VCaP (cell line): ENCODE results near the gene ATXN1.
"Not testable (repeated sequence)": the region's sequence is repeated elsewhere in the genome, so short reads cannot be mapped to it uniquely, and the experiment has no call there.

Experiments
- H3K27ac ChIP-seq: fragments of 450-650 bp; 2 replicates; pipeline ENCODE4 v1.5.1; 2017
- TF ChIP-seq, protein P1 (sequence below): fragments of 450-650 bp; conservative IDR thresholded peaks from 2 replicates; pipeline ENCODE4 v1.5.1; 2017; ENCODE audit warnings: mild to moderate bottlenecking, moderate library complexity

ATXN1 gene

DNA sequence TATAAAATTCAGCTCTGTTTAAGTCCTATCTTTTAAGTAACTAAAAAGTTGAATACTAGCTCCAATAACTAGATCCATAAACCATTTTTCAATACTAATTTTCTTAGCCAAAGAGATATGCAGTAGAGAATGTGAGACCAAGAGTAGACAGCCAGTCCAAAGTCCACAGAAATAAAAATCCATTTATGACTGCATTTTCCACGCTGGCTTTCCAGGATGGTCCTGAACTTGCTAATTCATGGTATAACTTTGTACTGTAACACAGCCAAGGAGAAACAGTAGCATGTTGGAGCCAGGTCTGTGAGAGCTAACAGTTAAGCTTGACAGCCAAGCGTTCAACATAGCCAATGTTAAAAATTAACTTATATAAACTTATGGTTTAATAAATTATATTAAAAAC lies 366.6 kb downstream of the ATXN1 start:
- TF ChIP-seq, protein P1, sequence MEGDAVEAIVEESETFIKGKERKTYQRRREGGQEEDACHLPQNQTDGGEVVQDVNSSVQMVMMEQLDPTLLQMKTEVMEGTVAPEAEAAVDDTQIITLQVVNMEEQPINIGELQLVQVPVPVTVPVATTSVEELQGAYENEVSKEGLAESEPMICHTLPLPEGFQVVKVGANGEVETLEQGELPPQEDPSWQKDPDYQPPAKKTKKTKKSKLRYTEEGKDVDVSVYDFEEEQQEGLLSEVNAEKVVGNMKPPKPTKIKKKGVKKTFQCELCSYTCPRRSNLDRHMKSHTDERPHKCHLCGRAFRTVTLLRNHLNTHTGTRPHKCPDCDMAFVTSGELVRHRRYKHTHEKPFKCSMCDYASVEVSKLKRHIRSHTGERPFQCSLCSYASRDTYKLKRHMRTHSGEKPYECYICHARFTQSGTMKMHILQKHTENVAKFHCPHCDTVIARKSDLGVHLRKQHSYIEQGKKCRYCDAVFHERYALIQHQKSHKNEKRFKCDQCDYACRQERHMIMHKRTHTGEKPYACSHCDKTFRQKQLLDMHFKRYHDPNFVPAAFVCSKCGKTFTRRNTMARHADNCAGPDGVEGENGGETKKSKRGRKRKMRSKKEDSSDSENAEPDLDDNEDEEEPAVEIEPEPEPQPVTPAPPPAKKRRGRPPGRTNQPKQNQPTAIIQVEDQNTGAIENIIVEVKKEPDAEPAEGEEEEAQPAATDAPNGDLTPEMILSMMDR, result no peak
- no peak overlapping the region for H3K27ac ChIP-seq

DNA sequence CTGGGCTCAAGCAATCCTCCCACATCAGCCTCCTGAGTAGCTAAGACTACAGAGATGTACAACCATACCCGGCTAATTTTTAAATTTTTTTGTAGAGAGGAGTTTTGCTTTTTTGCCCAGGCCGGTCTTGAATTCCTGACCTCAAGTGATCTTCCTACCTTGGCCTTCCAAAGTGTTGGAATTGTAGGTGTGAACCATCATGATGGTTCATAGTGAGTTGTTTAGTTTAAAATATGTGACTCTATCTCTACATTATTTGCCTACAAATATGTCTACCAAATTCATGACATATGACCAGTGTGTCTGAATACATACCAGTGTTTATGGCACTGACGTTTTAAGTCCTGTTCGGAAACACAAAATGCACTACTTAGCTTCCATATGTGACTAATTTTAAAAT lies 367.9 kb downstream of the ATXN1 start:
- H3K27ac ChIP-seq, result no peak overlapping the region
- TF ChIP-seq, protein P1, result no peak

DNA sequence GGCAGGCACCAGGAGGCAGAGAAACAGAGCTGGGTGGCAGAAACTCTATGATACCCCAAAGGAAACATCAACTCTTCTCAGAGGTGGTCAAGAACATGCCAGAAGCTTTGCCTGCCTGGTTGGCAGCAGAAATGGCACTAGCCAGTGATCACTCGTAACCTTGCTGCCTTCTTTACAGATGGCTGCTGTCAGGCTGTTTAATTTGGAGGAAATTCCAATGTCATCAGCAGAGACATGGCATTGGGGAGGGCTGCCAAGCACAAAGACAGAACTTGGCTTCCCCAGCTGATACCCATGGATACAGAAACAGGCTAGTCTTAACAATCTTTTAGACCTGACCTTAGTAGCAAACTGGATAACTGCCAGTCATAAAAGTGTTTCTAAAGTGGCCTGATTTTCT lies 369.2 kb downstream of the ATXN1 start:
- H3K27ac ChIP-seq, result no peak overlapping the region
- TF ChIP-seq, protein P1, result no peak

- TF ChIP-seq, protein P1, result no peak
- no peak overlapping the region for H3K27ac ChIP-seq
Measured at GRCh38 chr6:16391451-16391912, 369.8 kb downstream of the ATXN1 start.

DNA sequence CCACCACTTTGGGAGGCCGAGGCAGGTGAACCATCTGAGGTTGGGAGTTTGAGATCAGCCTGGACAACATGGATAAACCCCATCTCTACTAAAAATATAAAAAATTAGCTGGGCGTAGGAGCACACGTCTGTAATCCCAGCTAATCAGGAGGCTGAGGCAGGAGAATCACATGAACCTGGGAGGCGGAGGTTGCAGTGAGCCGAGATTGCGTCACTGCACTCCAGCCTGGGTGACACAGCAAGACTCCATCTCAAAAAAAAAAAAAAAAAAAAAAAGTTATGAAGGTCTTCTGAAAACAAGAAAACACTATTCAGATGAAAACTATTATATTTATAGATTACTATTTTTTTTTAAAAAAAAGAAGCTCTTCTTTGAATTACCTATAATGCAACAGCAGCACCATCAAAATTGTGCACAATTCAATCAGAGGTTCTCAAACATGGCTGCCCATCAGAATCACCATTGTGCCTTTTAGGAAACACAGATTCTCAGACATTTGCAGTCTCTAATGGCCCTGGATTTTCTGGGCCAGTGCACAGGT lies 370.3 kb downstream of the ATXN1 start:
- not testable (repeated sequence) for H3K27ac ChIP-seq

DNA sequence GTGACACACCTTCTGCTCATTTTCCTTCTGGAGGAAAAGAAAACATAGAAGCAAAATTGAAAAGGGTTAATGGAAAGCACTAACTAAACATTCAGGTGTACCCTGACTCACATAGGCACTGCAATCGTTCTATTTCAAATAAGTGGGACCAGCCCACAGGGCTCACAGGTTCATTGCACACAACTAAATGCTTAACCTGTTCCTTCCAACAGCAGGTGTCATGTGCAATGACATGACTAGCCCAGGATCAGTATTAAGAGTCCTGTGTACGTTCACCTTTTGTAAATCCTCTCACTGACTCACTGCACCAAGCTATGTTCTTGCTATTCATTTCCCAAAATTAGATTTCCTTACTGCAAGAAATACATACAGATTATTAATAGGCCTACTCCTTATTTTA lies 371.6 kb downstream of the ATXN1 start:
- TF ChIP-seq, protein P1, result no peak
- H3K27ac ChIP-seq, result no peak overlapping the region

DNA sequence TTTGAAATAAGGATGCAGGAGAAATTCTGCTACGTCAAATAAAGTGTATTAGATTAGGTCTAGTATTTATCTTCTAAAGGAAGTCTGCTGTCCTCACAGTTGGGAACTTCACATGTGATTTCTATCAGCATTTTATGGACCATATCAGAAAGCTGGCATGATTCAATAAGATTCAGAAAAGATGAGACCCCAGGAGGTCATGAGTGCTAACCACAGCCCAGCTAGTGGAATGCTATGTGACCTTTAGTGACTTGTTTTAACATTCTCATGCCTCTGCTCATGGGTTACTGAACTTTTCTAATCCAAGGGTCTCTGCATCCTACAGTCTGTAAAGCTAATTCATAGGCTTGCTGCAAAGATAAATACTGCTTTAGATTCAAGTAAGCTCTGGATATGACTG lies 372.8 kb downstream of the ATXN1 start:
- no peak overlapping the region for H3K27ac ChIP-seq
- TF ChIP-seq, protein P1, result no peak

DNA sequence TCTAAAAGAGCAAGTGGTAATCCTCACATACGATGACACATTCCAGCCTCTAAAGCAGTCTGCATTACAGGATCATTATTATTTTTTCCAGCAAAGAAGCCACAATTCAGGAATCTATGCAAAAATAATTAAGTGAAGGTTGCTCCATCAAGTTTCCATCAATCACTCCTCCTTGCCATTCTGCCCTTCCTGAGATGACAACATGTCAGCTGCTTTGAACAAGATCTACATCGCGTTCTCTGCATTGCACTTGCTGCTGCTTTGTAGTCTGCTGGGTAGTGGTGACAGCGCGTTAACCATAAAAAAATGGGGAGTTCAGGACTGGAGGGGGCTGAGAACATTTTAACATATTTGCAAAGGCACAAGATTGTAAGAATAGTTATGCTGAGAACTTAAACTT lies 375.2 kb downstream of the ATXN1 start:
- H3K27ac ChIP-seq, result no peak overlapping the region
- TF ChIP-seq, protein P1, result no peak
